Kidney (tissue), 14 donors: ENCODE measurements around the gene CPVL. TPM values are rescaled to one million over a fixed set of nuclear protein-coding genes. Genes with fewer than 3 reads are reported as not detected.

Experiments used
- DNase-seq, 5 donors: peaks; one replicate each; pipeline ENCODE4 v3.0.0-alpha.2; 2013 to 2020
- FAIRE-seq: peaks from 2 replicates; lab custom pipeline; 2012; peaks lifted over from hg19 to GRCh38; lab: Jason Lieb, UNC
- H3K27ac ChIP-seq, 2 donors: one replicate each; pipeline ENCODE4 v1.7.0; 2013; ENCODE audit warnings: low read depth in 2 of 2, low read length in 2 of 2, inconsistent platforms in 1 of 2
- H3K27me3 ChIP-seq: one replicate; pipeline ENCODE4 v1.7.1; 2013; ENCODE audit warnings: low read length, inconsistent platforms; ENCODE audit not compliant: control insufficient read depth, insufficient read depth
- H3K36me3 ChIP-seq, 3 donors: one replicate each; pipeline versions ENCODE4 v1.7.0 to v1.7.1; 2013; ENCODE audit warnings: low read length in 3 of 3, control low read depth in 1 of 3, inconsistent platforms in 1 of 3; ENCODE audit not compliant: insufficient read depth in 3 of 3, control insufficient read depth in 2 of 3
- H3K4me1 ChIP-seq, 3 donors: one replicate each; pipeline versions ENCODE4 v1.7.0 to v1.7.1; 2013; ENCODE audit warnings: low read length in 3 of 3, inconsistent platforms in 1 of 3, low read depth in 1 of 3; ENCODE audit not compliant: control insufficient read depth in 2 of 3, insufficient read depth in 2 of 3
- H3K4me3 ChIP-seq, 3 donors: one replicate each; pipeline versions ENCODE4 v1.7.0 to v1.8.1; 2013; ENCODE audit warnings: low read length in 3 of 3, control low read depth in 1 of 3, inconsistent platforms in 1 of 3
- H3K9ac ChIP-seq, 3 donors: one replicate each; pipeline versions ENCODE4 v1.7.0 to v1.7.1; 2013; ENCODE audit warnings: low read length in 3 of 3, control low read depth in 1 of 3, inconsistent platforms in 1 of 3
- H3K9me3 ChIP-seq, 3 donors: one replicate each; pipeline versions ENCODE4 v1.7.0 to v1.7.1; 2013; ENCODE audit warnings: low read length in 3 of 3, control low read depth in 1 of 3, inconsistent platforms in 1 of 3; ENCODE audit not compliant: control insufficient read depth in 2 of 3, insufficient read depth in 1 of 3
- CTCF ChIP-seq: IDR thresholded peaks from 3 replicates; pipeline ENCODE4 v1.5.1; 2012; ENCODE audit warnings: mild to moderate bottlenecking, moderate library complexity, borderline replicate concordance; ENCODE audit not compliant: insufficient read depth; ENCODE audit errors: extremely low read depth
- intact Hi-C: fragments of 100-400 bp; cut with DNase I; formaldehyde crosslinking; loops from one replicate; pipeline ENCODE4 v1.11.1; 2022
- polyA plus RNA-seq: library from polyadenylated mRNA; stranded (reverse); fragments of 350-450 nt; fragmentation: Illumina TruSeq; extraction: RNeasy Lipid Tissue Mini Kit (QIAGEN cat#74804); gene quantifications from one replicate; pipeline ENCODE4 v1.2.3, GENCODE V29; 2014; ENCODE audit warnings: low read depth, low replicate concordance; ENCODE audit not compliant: insufficient read depth
- total RNA-seq: library from RNA; stranded (reverse); fragmentation: NEBNext Ultra II Directional; extraction: Animal tissue kit (Norgen Biotek cat#: 25700); gene quantifications from one replicate; pipeline ENCODE4 v1.2.1, GENCODE V29; 2021
- donor health status: control.
- donor health status: control.
- donor health status: control.
- donor health status: control.
- donor health status: control.
- donor health status: DM: yes; HTN: yes; CAD: no.
- donor health status: Normal renal cell carcinoma (clear cell type).

Gene CPVL
- total and polyA plus RNA-seq, 2 donors from 2014 or later, result 104 to 133 TPM

GRCh38 chr7:29033584-29033983 is 112.8 kb downstream of the CPVL start:
- H3K9me3 ChIP-seq, result no peaks in the 10 kb centered on the region
- no peak overlapping the region for H3K27ac ChIP-seq
- H3K4me3 ChIP-seq, result no peak overlapping the region
- TF ChIP-seq CTCF, result no peak
- no peaks in the 10 kb centered on the region for H3K36me3 ChIP-seq
- no peak overlapping the region for H3K9ac ChIP-seq
- no peak for DNase-seq
- intact Hi-C loops, result loop anchor here (10.0 kb wide), 1 partner anchor 51 kb away; no protein-coding TSS in a partner anchor
- H3K4me1 ChIP-seq, result peaks cover 0 to 7% (median 4%) of the 10 kb centered on the region in 3 donors
- H3K27me3 ChIP-seq, result no peaks in the 10 kb centered on the region
- no peak for FAIRE-seq

GRCh38 chr7:29032146-29032545 is 114.2 kb downstream of the CPVL start:
- DNase-seq, result no peak
- Histone ChIP-seq H3K9me3 (peaks cover 2 to 7% (median 2%) of the 10 kb centered on the region in 3 donors), H3K27me3 (no peaks in the 10 kb centered on the region), H3K4me3 (no peak overlapping the region), H3K9ac (no peak overlapping the region), H3K4me1 (peaks cover 0 to 5% (median 0%) of the 10 kb centered on the region in 3 donors), H3K36me3 (no peaks in the 10 kb centered on the region), H3K27ac (no peak overlapping the region)
- intact Hi-C loops, result loop anchor here (10.0 kb wide), 1 partner anchor 53 kb away; no protein-coding TSS in a partner anchor
- FAIRE-seq, result no peak
- TF ChIP-seq CTCF, result no peak

GRCh38 chr7:29030781-29031275 is 115.5 kb downstream of the CPVL start:
- H3K9me3 ChIP-seq, result peaks cover 2 to 14% (median 2%) of the 10 kb centered on the region in 3 donors
- H3K27me3 ChIP-seq, result no peaks in the 10 kb centered on the region
- no peak overlapping the region for H3K27ac ChIP-seq
- no peak overlapping the region for H3K4me3 ChIP-seq
- H3K36me3 ChIP-seq, result no peaks in the 10 kb centered on the region
- H3K4me1 ChIP-seq, result peaks cover 0 to 5% (median 0%) of the 10 kb centered on the region in 3 donors
- intact Hi-C loops, result loop anchor here (10.0 kb wide), 1 partner anchor 54 kb away; no protein-coding TSS in a partner anchor
- no peak for DNase-seq
- FAIRE-seq, result no peak
- TF ChIP-seq CTCF, result no peak
- H3K9ac ChIP-seq, result no peak overlapping the region
